G401.6 (cell line): Measurements from ENCODE around the gene GCK.

Experiments
- FAIRE-seq: peaks from 2 replicates; lab custom pipeline; 2012; peaks lifted over from hg19 to GRCh38; lab: Jason Lieb, UNC

GCK gene

GRCh38 chr7:44189286-44189992, at the start of gene GCK:
Gene GCK (minus strand): TSS chr7:44189439. CDS start chr7:44188953, 486 bp downstream.
- FAIRE-seq = no peak

- no peak for FAIRE-seq
These were observed 49.0 kb upstream of the GCK start for GRCh38 chr7:44238116-44238695.

- FAIRE-seq = no peak
These were observed 48.5 kb upstream of the GCK start for GRCh38 chr7:44237696-44238095.

- no peak for FAIRE-seq
These were observed 47.1 kb upstream of the GCK start for GRCh38 chr7:44236333-44236728.

GRCh38 chr7:44235582-44236332, 46.5 kb upstream of the GCK start:
- FAIRE-seq = no peak

- no peak for FAIRE-seq
These were observed 45.8 kb upstream of the GCK start for GRCh38 chr7:44235066-44235465.

- no peak for FAIRE-seq
These were observed 43.9 kb upstream of the GCK start for GRCh38 chr7:44232901-44233715.

GRCh38 chr7:44232396-44232795, 43.2 kb upstream of the GCK start:
- no peak for FAIRE-seq

GRCh38 chr7:44231088-44231487, 41.8 kb upstream of the GCK start:
- no peak for FAIRE-seq

- no peak for FAIRE-seq
These were observed 41.0 kb upstream of the GCK start for GRCh38 chr7:44230286-44230685.

GRCh38 chr7:44229546-44230105, 40.4 kb upstream of the GCK start:
- FAIRE-seq = no peak

GRCh38 chr7:44228571-44229350, 39.5 kb upstream of the GCK start:
- FAIRE-seq = no peak

- no peak for FAIRE-seq
These were observed 38.7 kb upstream of the GCK start for GRCh38 chr7:44227911-44228310.

- no peak for FAIRE-seq
These were observed 37.1 kb upstream of the GCK start for GRCh38 chr7:44226396-44226753.

- FAIRE-seq = no peak
These were observed 36.5 kb upstream of the GCK start for GRCh38 chr7:44225566-44226395.

GRCh38 chr7:44224974-44225565, 35.8 kb upstream of the GCK start:
- no peak for FAIRE-seq

GRCh38 chr7:44224080-44224973, 35.1 kb upstream of the GCK start:
- FAIRE-seq = no peak

- FAIRE-seq = no peak
These were observed 34.3 kb upstream of the GCK start for GRCh38 chr7:44223362-44224079.
